Measurements from ENCODE around the gene DDX41.
"Not testable (repeated sequence)": the region's sequence is repeated elsewhere in the genome, so short reads cannot be mapped to it uniquely, and the experiment has no call there.

Gene DDX41

DNA sequence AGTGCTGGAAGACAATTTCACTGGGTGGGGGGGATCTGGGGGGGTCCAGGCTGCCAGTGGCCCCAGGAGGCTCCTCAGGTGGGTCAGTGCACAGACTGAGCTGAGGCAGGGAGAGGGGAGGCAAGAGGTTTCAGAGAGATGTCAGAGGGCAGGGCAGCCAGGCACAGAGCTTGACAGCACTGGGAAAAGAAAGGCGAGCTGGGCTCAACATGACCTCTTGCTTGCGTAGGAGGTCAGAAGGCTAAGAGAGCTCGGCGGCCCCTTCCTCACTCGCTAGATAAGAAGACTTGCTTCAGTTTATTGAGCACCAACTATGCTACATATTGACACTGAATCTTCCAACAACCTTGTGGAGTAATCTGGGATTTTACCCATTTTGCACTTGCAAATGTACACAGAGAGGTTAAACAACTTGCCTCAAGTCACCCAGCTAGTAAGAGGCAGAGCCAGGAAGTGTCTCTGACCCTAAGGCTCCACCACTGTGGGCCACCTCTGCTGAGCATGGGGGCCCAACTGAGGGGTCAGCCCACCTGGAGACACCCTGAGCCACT, 22.9 kb downstream of the DDX41 start:
- no peak overlapping the region for H3K4me3 ChIP-seq (ENCODE audit: low read length)
- no peak for TF ChIP-seq ZNF274 (IDR thresholded peaks at IDR 0.05; ENCODE audit: low read depth, low read length)

DNA sequence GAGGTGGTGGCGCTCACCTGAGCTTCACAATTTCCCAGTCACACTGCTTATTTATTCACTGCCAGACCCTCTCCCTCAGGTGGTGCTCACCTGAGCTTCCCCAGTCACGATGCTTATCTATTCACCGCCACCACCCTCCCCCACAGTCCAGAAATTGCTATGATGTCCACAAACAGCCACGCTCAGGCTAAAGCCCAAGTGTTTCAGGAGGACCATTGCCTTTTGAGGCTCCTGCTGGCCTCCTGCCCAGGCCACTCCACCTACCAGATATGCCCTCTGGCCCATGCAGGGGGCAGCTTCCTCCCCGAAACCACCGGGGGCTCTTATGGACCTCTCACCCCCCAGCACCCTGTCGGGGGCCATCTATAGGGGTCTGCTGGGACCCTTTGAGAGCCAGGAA, 23.9 kb downstream of the DDX41 start:
- TF ChIP-seq ZNF274 (IDR thresholded peaks at IDR 0.05; ENCODE audit: low read depth, low read length): no peak

DNA sequence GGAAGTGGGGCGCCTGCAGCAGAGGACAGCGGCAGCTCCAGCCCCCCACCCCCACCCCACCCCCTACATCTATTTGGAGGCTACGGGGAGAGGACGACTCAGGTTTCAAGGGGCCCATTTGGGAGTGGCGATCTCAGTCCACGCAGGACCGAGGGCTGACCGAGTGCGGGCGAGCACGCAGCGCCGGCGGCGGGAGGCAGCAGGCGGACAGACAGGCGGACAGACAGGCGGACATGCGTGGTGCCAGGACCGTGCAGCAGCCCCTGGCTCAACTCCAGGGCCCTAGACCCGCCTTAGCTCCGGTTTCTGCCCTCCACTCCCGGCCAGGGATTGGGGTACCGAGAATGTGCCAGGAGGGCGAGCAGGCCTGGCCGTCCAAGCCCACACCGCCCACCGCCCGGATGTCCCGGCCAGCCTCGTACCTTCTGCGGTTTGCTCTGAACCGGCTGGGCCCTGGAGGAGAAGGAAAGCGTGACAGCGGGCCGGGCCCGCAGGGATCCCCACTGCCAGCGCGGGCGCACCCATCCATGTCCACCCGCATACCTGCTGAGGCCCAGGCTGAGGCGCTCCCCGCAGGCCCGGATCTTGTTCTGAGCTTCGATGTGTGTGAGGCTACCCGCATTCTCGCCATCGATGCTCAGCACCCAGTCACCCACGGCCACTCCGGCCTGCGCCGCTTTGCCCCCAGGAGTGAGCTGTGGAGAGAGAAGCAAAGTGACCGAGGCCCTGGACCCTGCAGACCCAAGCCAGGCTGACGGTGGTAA, 24.6 kb downstream of the DDX41 start:
- TF ChIP-seq ZNF274 (IDR thresholded peaks at IDR 0.05; ENCODE audit: low read depth, low read length): no peak
- no peak overlapping the region for H3K4me3 ChIP-seq (ENCODE audit: low read length)

More for the DNA sequence above, 23.9 kb downstream of the DDX41 start:
- no peak overlapping the region for H3K4me3 ChIP-seq (ENCODE audit: low read length)

DNA sequence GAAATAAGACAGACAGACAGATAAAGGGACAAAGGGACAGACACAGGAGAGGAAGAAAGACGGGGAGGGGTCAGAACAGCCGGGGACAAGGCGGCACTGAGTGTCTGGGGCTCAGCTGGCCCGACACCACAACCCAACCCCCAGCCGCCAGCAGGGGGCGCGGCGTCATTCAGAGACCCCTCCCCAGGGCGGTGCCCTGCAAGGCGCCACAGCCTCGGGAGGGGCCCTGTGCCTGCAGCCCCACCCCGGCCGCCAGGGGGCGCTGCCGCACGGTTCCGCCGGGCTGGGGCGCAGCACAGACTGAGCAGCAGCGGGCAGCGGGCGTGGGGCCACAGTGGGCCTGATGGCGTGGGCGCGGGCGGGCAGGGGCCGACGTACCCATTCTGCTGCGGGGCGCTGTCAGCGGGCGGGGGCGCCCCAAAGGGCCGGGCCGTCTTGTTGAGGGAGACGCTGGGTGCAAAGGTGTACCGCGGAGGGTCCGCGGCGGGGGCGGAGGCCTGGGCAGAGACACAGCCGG, 25.3 kb downstream of the DDX41 start:
- no peak overlapping the region for H3K4me3 ChIP-seq (ENCODE audit: low read length)
- TF ChIP-seq ZNF274 (IDR thresholded peaks at IDR 0.05; ENCODE audit: low read depth, low read length): no peak

DNA sequence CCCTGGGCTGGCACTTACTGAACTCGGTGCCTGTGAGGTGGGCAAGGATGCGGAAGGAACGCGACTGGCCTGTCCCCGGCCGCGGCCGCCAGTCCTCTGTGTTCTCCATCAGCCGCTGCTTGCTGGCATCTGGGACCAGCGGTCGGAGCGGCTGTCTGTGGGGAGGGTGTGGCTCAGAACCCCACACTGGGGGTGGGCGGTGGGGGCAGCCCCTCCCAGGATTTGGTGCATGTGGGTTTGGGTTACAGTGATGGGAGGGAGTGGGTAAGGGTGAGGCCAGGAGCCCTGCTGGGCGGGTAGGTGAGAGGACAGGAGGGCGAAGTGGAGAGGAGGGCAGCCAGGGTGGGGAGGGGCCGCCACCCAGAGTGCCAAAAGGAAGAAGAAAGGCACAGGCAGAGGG, 25.8 kb downstream of the DDX41 start:
- TF ChIP-seq ZNF274 (IDR thresholded peaks at IDR 0.05; ENCODE audit: low read depth, low read length): no peak
- no peak overlapping the region for H3K4me3 ChIP-seq (ENCODE audit: low read length)

DNA sequence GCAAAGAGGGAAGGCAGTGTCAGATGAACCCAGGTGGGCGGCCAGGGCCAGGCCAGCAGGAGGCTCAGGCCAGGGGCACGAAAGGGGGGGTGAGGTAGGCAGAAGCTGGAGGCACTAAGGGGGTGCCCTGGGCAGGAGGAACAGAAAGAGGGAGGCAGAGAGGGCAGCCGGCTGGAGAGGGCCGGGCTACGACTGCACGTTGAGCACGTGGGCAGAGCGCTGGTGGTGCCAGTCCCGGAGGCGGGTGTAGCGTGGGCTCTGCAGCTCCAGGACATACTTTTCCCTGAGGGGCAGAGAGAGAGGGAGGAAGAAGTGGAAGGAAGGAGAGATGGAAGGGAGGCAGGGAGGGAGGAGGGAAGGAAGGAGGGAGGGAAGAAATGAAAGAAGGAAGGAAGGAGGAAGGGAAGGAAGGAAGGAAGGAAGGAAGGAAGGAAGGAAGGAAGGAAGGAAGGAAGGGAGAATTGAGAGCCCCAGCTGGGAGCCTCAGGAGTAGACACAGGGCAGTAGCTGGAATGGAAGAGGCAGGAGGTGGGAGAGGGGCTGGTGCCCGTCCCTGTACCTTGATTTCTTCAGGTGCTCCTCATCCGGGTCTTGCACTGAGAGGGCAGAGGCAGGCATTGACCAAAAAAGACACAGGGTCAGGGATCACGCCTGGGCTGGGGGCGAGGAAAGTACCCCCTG, 26.3 kb downstream of the DDX41 start:
- no peak for TF ChIP-seq ZNF274 (IDR thresholded peaks at IDR 0.05; ENCODE audit: low read depth, low read length)
- H3K4me3 ChIP-seq (ENCODE audit: low read length): no peak overlapping the region

DNA sequence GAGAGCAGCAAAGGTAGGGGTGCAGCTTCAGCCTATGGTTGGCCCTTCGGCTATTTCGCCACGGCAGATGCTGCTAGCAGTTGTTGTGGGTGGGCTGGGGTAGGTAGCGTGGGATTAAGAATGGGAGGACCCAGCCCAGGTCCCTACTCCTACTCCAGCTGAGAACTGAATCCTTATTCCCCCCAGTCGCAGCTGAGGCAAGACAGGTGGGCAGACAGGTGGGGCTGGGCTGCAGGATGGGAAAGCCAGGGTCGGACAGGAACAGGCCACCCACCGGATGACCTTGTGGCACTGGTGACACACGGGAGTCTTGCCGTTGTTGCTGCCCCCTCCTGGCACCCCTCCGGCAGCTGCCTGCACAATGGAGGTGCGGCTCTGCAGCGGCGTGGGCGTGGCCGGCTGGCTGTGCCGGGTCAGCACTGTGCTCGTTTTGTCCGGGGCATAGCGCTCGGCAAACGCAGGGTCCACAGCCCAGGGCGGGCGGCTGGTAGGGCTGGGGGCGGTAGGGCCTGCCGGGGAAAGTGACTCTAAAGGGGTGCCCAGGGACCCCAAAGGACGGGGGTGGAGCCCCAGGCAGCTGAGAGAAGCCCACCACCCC, 27.5 kb downstream of the DDX41 start:
- no peak overlapping the region for H3K4me3 ChIP-seq (ENCODE audit: low read length)
- no peak for TF ChIP-seq ZNF274 (IDR thresholded peaks at IDR 0.05; ENCODE audit: low read depth, low read length)

DNA sequence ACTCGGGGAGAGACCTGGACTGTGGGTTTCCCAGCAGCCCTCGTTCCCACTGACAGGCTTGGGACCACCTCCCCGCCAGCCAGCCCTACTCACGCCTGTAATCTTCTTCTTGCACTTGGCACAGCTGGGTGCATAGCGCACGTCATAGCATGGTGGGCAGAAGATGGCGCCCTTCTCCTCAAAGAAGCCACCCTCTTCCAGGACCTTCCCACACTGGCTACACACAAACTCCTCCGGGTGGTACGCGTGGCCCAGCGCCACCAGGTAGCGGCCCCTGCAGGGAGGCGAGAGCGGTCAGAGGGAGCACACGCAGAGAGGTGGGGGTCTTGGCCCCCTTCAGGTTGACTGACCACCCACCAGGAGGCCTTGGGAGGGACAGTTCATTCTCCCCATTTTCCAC, 28.8 kb downstream of the DDX41 start:
- H3K4me3 ChIP-seq (ENCODE audit: low read length): no peak overlapping the region
- TF ChIP-seq ZNF274 (IDR thresholded peaks at IDR 0.05; ENCODE audit: low read depth, low read length): no peak

DNA sequence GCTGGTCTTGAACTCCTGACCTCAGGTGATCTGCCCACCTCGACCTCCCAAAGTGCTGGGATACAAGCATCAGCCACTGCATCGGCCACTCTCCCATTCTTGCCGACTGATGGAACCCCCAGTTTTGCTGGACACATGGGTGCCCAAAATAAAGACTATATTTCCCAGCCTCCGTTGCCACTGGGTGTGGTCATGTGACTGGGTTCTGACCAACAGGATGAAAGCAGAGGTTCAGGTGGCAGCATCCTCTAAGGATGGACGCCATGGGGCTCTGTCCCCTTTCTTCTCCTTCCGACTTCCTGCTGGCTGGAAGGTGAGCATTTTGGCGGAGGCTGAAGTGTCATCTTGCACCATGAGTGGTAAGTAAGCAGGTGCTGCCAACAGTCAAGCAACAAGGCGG, 29.6 kb downstream of the DDX41 start:
- H3K4me3 ChIP-seq (ENCODE audit: low read length): no peak overlapping the region
- TF ChIP-seq ZNF274 (IDR thresholded peaks at IDR 0.05; ENCODE audit: low read depth, low read length): no peak

DNA sequence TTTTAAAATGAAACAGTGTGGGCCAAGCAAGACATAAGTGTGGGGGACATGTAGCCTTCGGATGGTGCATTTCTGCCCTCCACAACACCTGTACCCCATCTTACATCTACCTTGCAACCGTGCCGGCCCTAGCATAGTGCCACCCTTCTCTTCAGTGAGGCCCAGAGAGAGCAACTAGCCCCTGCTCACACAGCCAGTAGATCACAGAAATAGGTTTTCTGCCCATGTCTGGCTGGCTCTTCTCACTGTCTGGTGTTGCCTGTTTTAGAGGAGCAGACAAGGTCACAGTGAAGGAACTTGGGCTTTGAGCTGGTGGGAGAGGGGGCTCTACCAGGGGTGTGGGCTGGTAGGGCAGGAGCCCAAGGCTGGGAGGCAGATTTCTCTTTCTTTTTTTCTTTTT, 30.5 kb downstream of the DDX41 start:
- no peak overlapping the region for H3K4me3 ChIP-seq (ENCODE audit: low read length)

DNA sequence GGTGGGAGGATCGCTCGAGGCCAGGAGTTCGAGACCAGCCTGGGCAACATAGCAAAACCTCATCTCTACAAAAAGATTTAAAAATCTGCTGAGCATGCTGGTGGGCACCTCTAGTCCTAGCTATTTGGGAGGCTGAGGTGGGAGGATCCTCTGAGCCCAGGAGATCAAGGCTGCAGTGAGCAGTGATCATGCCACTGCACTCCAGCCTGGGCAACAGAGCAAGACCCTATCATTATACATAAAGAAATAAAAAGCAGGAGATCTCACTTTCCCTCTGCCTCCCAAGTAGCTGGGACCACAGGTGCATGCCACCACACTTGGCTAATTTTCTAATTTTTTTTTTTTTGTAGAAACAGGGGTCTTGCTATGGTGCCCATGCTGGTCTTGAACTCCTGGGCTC, 31.0 kb downstream of the DDX41 start:
- H3K4me3 ChIP-seq (ENCODE audit: low read length): not testable (repeated sequence)

More for the DNA sequence above, 30.5 kb downstream of the DDX41 start:
- no peak for TF ChIP-seq ZNF274 (IDR thresholded peaks at IDR 0.05; ENCODE audit: low read depth, low read length)

DNA sequence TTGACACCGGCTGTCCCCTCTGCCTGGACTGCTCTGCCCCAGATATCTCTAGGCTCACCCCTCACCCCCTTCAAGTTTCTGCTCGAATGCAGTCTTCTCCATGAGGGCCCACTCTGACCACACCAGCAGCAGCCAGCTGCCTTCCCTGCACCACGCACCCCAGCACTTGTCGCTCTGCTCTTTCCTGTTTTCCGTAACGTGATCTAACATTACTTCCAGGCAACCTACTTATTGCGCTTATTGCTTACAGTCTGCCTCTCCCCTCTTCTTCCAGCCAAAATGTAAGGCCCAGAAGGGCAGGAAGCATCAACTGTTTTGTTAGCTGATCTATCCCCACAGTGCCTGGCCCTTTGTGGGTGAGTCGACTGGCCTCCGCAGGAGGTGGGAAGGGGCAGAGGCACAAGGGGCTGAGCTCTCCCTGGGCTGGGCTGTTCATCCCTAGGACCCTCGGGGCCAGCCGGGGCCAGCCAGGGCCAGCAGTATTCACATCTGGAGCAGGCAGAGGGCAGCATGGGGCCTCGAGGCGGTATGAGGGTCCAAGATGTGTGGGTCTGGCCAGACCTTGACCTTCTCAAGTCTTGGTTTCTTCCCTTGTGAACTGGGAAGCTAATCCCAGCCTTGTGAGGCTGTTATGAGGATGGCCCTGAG, 31.7 kb downstream of the DDX41 start:
- TF ChIP-seq ZNF274 (IDR thresholded peaks at IDR 0.05; ENCODE audit: low read depth, low read length): no peak
- H3K4me3 ChIP-seq (ENCODE audit: low read length): no peak overlapping the region

DNA sequence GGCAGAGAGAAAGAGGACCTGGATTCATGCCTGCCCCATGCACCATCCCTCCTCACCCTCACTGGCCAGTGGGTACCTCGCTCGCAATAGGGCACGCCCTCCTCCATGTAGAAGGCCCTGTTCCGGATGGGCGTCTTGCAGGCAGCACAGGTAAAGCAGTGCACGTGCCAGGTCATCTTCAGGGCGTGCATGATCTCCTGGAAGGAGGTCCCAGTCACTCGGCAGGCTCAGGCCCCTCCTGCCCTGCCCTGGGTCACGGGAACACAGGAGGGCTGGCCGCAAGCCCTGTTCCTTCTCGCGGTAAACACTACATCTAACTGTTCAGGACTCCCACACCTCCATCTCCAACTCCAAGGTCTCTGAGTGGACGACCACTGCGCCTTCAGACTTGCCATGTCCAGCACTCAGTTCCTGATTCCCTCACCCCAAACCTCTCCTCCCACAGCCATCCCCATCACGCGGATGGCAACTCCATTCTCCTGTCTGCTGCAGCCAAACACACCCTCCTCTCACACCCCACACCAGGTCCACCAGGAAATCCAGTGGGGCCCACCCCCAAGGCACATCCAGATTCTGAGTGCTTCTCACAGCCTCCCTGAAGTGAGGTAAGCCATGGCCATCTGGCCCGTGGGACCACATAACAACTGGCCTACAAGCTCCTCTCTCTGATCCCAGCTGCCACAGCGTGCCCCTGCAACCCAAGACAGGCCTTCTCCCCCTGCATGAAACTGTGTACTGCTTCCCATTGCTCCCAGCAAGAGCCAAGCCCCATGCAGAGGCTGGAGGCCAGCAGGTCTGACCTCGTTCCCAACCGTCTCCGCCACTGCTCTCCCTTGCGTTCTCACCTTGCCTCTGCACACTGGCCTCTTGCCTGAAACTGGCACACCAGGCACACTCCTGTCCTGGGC, 32.5 kb downstream of the DDX41 start:
- H3K4me3 ChIP-seq (ENCODE audit: low read length): no peak overlapping the region
- TF ChIP-seq ZNF274 (IDR thresholded peaks at IDR 0.05; ENCODE audit: low read depth, low read length): no peak

Data from GM08714 (cell line).